OCI-LY7 (cell line): ENCODE measurements around the gene MSN. TPM values are rescaled to one million over a fixed set of nuclear protein-coding genes. Genes with fewer than 3 reads are reported as not detected.

ENCODE experiments used
- BruUV-seq: library from RNA; stranded (reverse); fragments of 400-500 nt; replicated peaks from 2 replicates; lab custom pipeline; 2021; lab: Mats Ljungman, UMichigan
- CTCF ChIA-PET: fragments of 300-600 bp; sonication (Branson Sonifier 250); formaldehyde crosslinking; loops from one replicate; lab custom pipeline; 2022; ENCODE audit warnings: antibody characterized with exemption; ENCODE audit not compliant: unreplicated experiment; lab: Charles Lee
- POLR2A ChIA-PET: fragments of 300-600 bp; sonication (Branson Sonifier 250); formaldehyde crosslinking; loops from one replicate; lab custom pipeline; 2022; ENCODE audit warnings: antibody characterized with exemption; lab: Charles Lee
- DNase-seq: peaks from one replicate; pipeline ENCODE4 v3.0.0-alpha.2; 2015; ENCODE audit warnings: low spot score
- H2AFZ ChIP-seq: fragments of 200-600 bp; sonication (generic), shearing (Covaris generic); 2 replicates; pipeline ENCODE4 v1.6.1; 2014; ENCODE audit warnings: mild to moderate bottlenecking, antibody characterized with exemption, low read length, moderate library complexity
- H3K27ac ChIP-seq: fragments of 200-600 bp; sonication (generic); 2 replicates; pipeline ENCODE4 v1.5.1; 2014; ENCODE audit warnings: mixed run types, low read depth, mild to moderate bottlenecking, moderate library complexity, low read length, inconsistent platforms; ENCODE audit not compliant: poor library complexity, severe bottlenecking
- H3K36me3 ChIP-seq: fragments of 200-600 bp; sonication (generic); 2 replicates; pipeline ENCODE4 v1.6.1; 2014; ENCODE audit warnings: mild to moderate bottlenecking, antibody characterized with exemption, low read length, moderate library complexity, mixed read lengths; ENCODE audit not compliant: insufficient read depth
- H3K4me1 ChIP-seq: fragments of 200-600 bp; sonication (generic); 2 replicates; pipeline ENCODE4 v1.5.1; 2014; ENCODE audit warnings: mild to moderate bottlenecking, low read length; ENCODE audit not compliant: insufficient read depth, poor library complexity, severe bottlenecking
- H3K4me2 ChIP-seq: fragments of 200-600 bp; sonication (generic); 2 replicates; pipeline ENCODE4 v1.6.1; 2014; ENCODE audit warnings: mild to moderate bottlenecking, low read length
- H3K4me3 ChIP-seq: fragments of 200-600 bp; sonication (generic); 2 replicates; pipeline ENCODE4 v1.5.1; 2014; ENCODE audit warnings: mild to moderate bottlenecking, low read depth, low read length; ENCODE audit not compliant: poor library complexity, severe bottlenecking
- H3K79me2 ChIP-seq: fragments of 200-600 bp; sonication (generic); 2 replicates; pipeline ENCODE4 v1.6.1; 2016; ENCODE audit warnings: low read depth, mild to moderate bottlenecking, low read length, moderate library complexity, mixed read lengths; ENCODE audit not compliant: insufficient read depth
- H3K9me2 ChIP-seq: fragments of 200-600 bp; sonication (generic); 2 replicates; pipeline ENCODE4 v1.6.1; 2016; ENCODE audit warnings: mild to moderate bottlenecking, low read length, mixed read lengths; ENCODE audit not compliant: insufficient read depth
- H3K9me3 ChIP-seq: fragments of 200-600 bp; sonication (generic); 2 replicates; pipeline ENCODE4 v1.6.1; 2014; ENCODE audit warnings: mild to moderate bottlenecking, mixed run types, low read length, mixed read lengths
- H4K20me1 ChIP-seq: fragments of 200-600 bp; sonication (generic); 2 replicates; pipeline ENCODE4 v1.6.1; 2014; ENCODE audit warnings: mild to moderate bottlenecking, antibody characterized with exemption, low read length, moderate library complexity, mixed read lengths; ENCODE audit not compliant: insufficient read depth
- CTCF ChIP-seq: fragments of 200-600 bp; sonication (generic); conservative IDR thresholded peaks from 2 replicates; pipeline ENCODE4 v1.5.1; 2014; ENCODE audit warnings: mild to moderate bottlenecking, antibody characterized with exemption, low read length, moderate library complexity, mixed read lengths
- EZH2phosphoT487 ChIP-seq: fragments of 200-600 bp; sonication (generic); IDR thresholded peaks from 2 replicates; pipeline ENCODE4 v1.6.1; 2018; ENCODE audit warnings: low read depth, borderline replicate concordance, mild to moderate bottlenecking, mixed run types, antibody characterized with exemption, low read length, moderate library complexity, mixed read lengths
- intact Hi-C: fragments of 100-400 bp; cut with micrococcal nuclease; formaldehyde crosslinking; loops from one replicate; pipeline ENCODE4 v1.10.0; 2022; ENCODE audit not compliant: unreplicated experiment
- total RNA-seq, 2 experiments: library from RNA; depleted of rRNA in 1 of 2; stranded (reverse); fragments of >200 nt in 1 of 2; shearing (Covaris generic) in 1 of 2; gene quantifications; 2 replicates each; pipeline ENCODE4 v1.2.3, GENCODE V29; 2014 to 2022

Gene MSN
- total RNA-seq, 2 experiments from 2014 or later = 95.8 to 143 TPM

GRCh38 chrX:65674204-65674893 is 6.9 kb downstream of the MSN start:
- Histone ChIP-seq H3K79me2 (peaks cover 97% of the 10 kb centered on the region), H4K20me1 (peaks cover 5% of the 10 kb centered on the region; the same call in 1 of the 2 replicates), H3K27ac (no peak overlapping the region), H3K4me1 (peaks cover 62% of the 10 kb centered on the region), H3K4me2 (peak overlapping the region; percentile 10; the same call in 1 of the 2 replicates), H3K36me3 (peaks cover 62% of the 10 kb centered on the region), H3K9me2 (no peaks in the 10 kb centered on the region), H3K9me3 (no peaks in the 10 kb centered on the region), H3K4me3 (no peak overlapping the region), H2AFZ (no peak overlapping the region)
- no peak for DNase-seq
- intact Hi-C loops = no loop called here
- no peak for TF ChIP-seq CTCF
- TF ChIP-seq EZH2phosphoT487 = no peak
- ChIA-PET CTCF (no interaction called here), POLR2A (interaction anchor here (1.1 to 3.7 kb wide), 3 partner anchors 15 to 29 kb away, joined by 3 to 23 read pairs (median 15); no protein-coding TSS in a partner anchor)
- no TSS peak for BruUV-seq

- peak overlapping the region; percentile 50 for H3K4me2 ChIP-seq
- no peaks in the 10 kb centered on the region for H3K9me2 ChIP-seq
- intact Hi-C loops = no loop called here
- no peaks in the 10 kb centered on the region; the same call in 1 of the 2 replicates for H4K20me1 ChIP-seq
- TF ChIP-seq EZH2phosphoT487 (no peak), CTCF (no peak)
- BruUV-seq = no TSS peak
- no peak for DNase-seq
- ChIA-PET CTCF (no interaction called here), POLR2A (interaction anchor here (1.5 kb wide), 1 partner anchor 9 kb away, joined by 7 read pairs; no protein-coding TSS in a partner anchor)
- peaks cover 95% of the 10 kb centered on the region for H3K79me2 ChIP-seq
- H3K27ac ChIP-seq = no peak overlapping the region
- H3K9me3 ChIP-seq = no peaks in the 10 kb centered on the region
- H2AFZ ChIP-seq = no peak overlapping the region
- no peak overlapping the region for H3K4me3 ChIP-seq
- peaks cover 56% of the 10 kb centered on the region for H3K4me1 ChIP-seq
- H3K36me3 ChIP-seq = peaks cover 65% of the 10 kb centered on the region
These were observed 10.6 kb downstream of the MSN start for GRCh38 chrX:65677954-65678469.

GRCh38 chrX:65679071-65679540 is 11.7 kb downstream of the MSN start:
- CTCF ChIA-PET = no interaction called here
- no peak for TF ChIP-seq CTCF
- TF ChIP-seq EZH2phosphoT487 = no peak
- Histone ChIP-seq H3K9me3 (no peaks in the 10 kb centered on the region), H3K4me1 (peaks cover 53% of the 10 kb centered on the region), H4K20me1 (no peaks in the 10 kb centered on the region; the same call in 1 of the 2 replicates), H2AFZ (no peak overlapping the region), H3K4me3 (peak overlapping the region; percentile 5), H3K36me3 (peaks cover 58% of the 10 kb centered on the region), H3K9me2 (no peaks in the 10 kb centered on the region), H3K4me2 (peak overlapping the region; percentile 50), H3K79me2 (peaks cover 91% of the 10 kb centered on the region), H3K27ac (peak overlapping the region; percentile 39)
- intact Hi-C loops = no loop called here
- POLR2A ChIA-PET = interaction anchor here (1.3 to 1.5 kb wide), 3 partner anchors 8 to 12 kb away, joined by 7 read pairs; no protein-coding TSS in a partner anchor
- no peak for DNase-seq
- no TSS peak for BruUV-seq
